ENCODE measurements around the gene SLC35A4. TPM values are rescaled to one million over a fixed set of nuclear protein-coding genes. Genes with fewer than 3 reads are reported as not detected.

SLC35A4 gene
- total RNA-seq, 1 experiment from 2014 or later, result 91.3 TPM

- Histone ChIP-seq H3K9me3 (no peaks in the 10 kb centered on the region), H3K36me3 (ENCODE audit: control insufficient read depth, insufficient read depth, low read length) (no peaks in the 10 kb centered on the region), H3K4me3 (ENCODE audit: low read depth, low read length) (no peak overlapping the region), H3K4me1 (peaks cover 7% of the 10 kb centered on the region; the same call in 1 of the 2 replicates), H3K27me3 (replicated peaks; ENCODE audit: control insufficient read depth, insufficient read depth, low read length) (no peaks in the 10 kb centered on the region)
- DNase-seq, result no peak
- ChIA-PET POLR2A (interaction anchor here (0.6 to 1.0 kb wide), 3 partner anchors 17 to 81 kb away, joined by 3 to 10 read pairs (median 5); partner anchors contain the start of genes EIF4EBP3, IK and NDUFA2), CTCF (interaction anchor here (0.6 kb wide), 1 partner anchor 154 kb away, joined by 3 read pairs; no protein-coding TSS in a partner anchor)
- H3K9me3 Mint-ChIP-seq (ENCODE audit: unreplicated experiment), result no peaks in the 10 kb centered on the region
- H3K4me1 Mint-ChIP-seq (ENCODE audit: low read depth, unreplicated experiment), result peaks cover 6% of the 10 kb centered on the region
- intact Hi-C loops (cut with micrococcal nuclease; ENCODE audit: unreplicated experiment), result no loop called here
- H3K27ac Mint-ChIP-seq (ENCODE audit: unreplicated experiment), result no peak overlapping the region
- H3K4me3 Mint-ChIP-seq (ENCODE audit: unreplicated experiment), result peak overlapping the region; percentile 84
- H3K27me3 Mint-ChIP-seq (ENCODE audit: insufficient read depth, unreplicated experiment), result no peaks in the 10 kb centered on the region
- TF ChIP-seq CTCF (IDR thresholded peaks at IDR 0.05; ENCODE audit: insufficient read depth in 1 of 2, low read depth in 1 of 2, low read length in 1 of 2, severe bottlenecking in 1 of 2, unreplicated experiment in 1 of 2), result no peak
- peaks cover 50% of the 10 kb centered on the region for H3K36me3 Mint-ChIP-seq (ENCODE audit: insufficient read depth, unreplicated experiment)
- no TSS peak for BruUV-seq (replicated peaks)
These were observed 1.1 kb downstream of the SLC35A4 start for GRCh38 chr5:140565780-140566095.

DNA sequence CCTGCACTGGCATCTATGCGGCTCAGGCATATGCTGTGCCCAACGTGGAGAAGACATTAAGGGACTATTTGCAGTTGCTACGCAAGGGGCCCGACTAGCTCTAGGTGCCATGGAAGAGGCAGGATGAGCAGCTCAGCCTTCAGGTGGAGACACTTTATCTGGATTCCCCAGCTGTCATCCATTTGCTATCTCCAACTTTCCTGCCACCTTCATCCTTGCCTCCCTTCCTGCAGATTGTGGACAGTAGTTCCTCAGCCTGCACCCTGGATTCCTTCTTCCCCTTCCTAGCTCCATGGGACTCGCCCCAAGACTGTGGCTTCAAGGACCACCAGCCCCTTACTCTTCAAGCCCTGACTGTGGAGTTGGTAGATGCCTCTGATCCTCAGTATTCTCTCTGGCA lies 2.0 kb downstream of the SLC35A4 start:
- H3K4me3 Mint-ChIP-seq (ENCODE audit: unreplicated experiment), result peak overlapping the region; percentile 48
- no peak overlapping the region for H3K27ac Mint-ChIP-seq (ENCODE audit: unreplicated experiment)
- no peaks in the 10 kb centered on the region for H3K36me3 ChIP-seq (ENCODE audit: control insufficient read depth, insufficient read depth, low read length)
- peaks cover 7% of the 10 kb centered on the region; the same call in 1 of the 2 replicates for H3K4me1 ChIP-seq
- no peaks in the 10 kb centered on the region for H3K27me3 ChIP-seq (replicated peaks; ENCODE audit: control insufficient read depth, insufficient read depth, low read length)
- POLR2A ChIA-PET, result no interaction called here
- no peak overlapping the region for H3K4me3 ChIP-seq (ENCODE audit: low read depth, low read length)
- CTCF ChIA-PET, result no interaction called here
- H3K4me1 Mint-ChIP-seq (ENCODE audit: low read depth, unreplicated experiment), result peaks cover 6% of the 10 kb centered on the region
- peaks cover 50% of the 10 kb centered on the region for H3K36me3 Mint-ChIP-seq (ENCODE audit: insufficient read depth, unreplicated experiment)
- intact Hi-C loops (cut with micrococcal nuclease; ENCODE audit: unreplicated experiment), result no loop called here
- no peak for TF ChIP-seq CTCF (IDR thresholded peaks at IDR 0.05; ENCODE audit: insufficient read depth in 1 of 2, low read depth in 1 of 2, low read length in 1 of 2, severe bottlenecking in 1 of 2, unreplicated experiment in 1 of 2)
- BruUV-seq (replicated peaks), result no TSS peak
- no peaks in the 10 kb centered on the region for H3K9me3 ChIP-seq
- DNase-seq, result no peak
- no peaks in the 10 kb centered on the region for H3K27me3 Mint-ChIP-seq (ENCODE audit: insufficient read depth, unreplicated experiment)
- H3K9me3 Mint-ChIP-seq (ENCODE audit: unreplicated experiment), result no peaks in the 10 kb centered on the region

DNA sequence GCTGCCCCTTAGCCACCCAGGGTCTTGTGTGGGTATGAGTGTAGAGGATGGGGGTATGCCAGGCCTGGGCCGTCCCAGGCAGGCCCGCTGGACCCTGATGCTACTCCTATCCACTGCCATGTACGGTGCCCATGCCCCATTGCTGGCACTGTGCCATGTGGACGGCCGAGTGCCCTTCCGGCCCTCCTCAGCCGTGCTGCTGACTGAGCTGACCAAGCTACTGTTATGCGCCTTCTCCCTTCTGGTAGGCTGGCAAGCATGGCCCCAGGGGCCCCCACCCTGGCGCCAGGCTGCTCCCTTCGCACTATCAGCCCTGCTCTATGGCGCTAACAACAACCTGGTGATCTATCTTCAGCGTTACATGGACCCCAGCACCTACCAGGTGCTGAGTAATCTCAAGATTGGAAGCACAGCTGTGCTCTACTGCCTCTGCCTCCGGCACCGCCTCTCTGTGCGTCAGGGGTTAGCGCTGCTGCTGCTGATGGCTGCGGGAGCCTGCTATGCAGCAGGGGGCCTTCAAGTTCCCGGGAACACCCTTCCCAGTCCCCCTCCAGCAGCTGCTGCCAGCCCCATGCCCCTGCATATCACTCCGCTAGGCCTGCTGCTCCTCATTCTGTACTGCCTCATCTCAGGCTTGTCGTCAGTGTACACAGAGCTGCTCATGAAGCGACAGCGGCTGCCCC lies 2.6 kb downstream of the SLC35A4 start:
- Histone ChIP-seq H3K9me3 (no peaks in the 10 kb centered on the region), H3K4me1 (peaks cover 7% of the 10 kb centered on the region; the same call in 1 of the 2 replicates), H3K4me3 (ENCODE audit: low read depth, low read length) (no peak overlapping the region), H3K36me3 (ENCODE audit: control insufficient read depth, insufficient read depth, low read length) (no peaks in the 10 kb centered on the region), H3K27me3 (replicated peaks; ENCODE audit: control insufficient read depth, insufficient read depth, low read length) (no peaks in the 10 kb centered on the region)
- Mint-ChIP-seq H3K4me3 (ENCODE audit: unreplicated experiment) (peak overlapping the region; percentile 48), H3K27me3 (ENCODE audit: insufficient read depth, unreplicated experiment) (no peaks in the 10 kb centered on the region), H3K9me3 (ENCODE audit: unreplicated experiment) (no peaks in the 10 kb centered on the region), H3K27ac (ENCODE audit: unreplicated experiment) (no peak overlapping the region), H3K4me1 (ENCODE audit: low read depth, unreplicated experiment) (peaks cover 6% of the 10 kb centered on the region), H3K36me3 (ENCODE audit: insufficient read depth, unreplicated experiment) (peaks cover 50% of the 10 kb centered on the region)
- CTCF ChIA-PET, result no interaction called here
- intact Hi-C loops (cut with micrococcal nuclease; ENCODE audit: unreplicated experiment), result no loop called here
- no TSS peak for BruUV-seq (replicated peaks)
- POLR2A ChIA-PET, result no interaction called here
- no peak for TF ChIP-seq CTCF (IDR thresholded peaks at IDR 0.05; ENCODE audit: insufficient read depth in 1 of 2, low read depth in 1 of 2, low read length in 1 of 2, severe bottlenecking in 1 of 2, unreplicated experiment in 1 of 2)
- no peak for DNase-seq
